ENCODE data around the gene SUGCT.
A peak's percentile ranks its signal among the peaks of the same experiment; 100 is the strongest.

The SUGCT gene

DNA sequence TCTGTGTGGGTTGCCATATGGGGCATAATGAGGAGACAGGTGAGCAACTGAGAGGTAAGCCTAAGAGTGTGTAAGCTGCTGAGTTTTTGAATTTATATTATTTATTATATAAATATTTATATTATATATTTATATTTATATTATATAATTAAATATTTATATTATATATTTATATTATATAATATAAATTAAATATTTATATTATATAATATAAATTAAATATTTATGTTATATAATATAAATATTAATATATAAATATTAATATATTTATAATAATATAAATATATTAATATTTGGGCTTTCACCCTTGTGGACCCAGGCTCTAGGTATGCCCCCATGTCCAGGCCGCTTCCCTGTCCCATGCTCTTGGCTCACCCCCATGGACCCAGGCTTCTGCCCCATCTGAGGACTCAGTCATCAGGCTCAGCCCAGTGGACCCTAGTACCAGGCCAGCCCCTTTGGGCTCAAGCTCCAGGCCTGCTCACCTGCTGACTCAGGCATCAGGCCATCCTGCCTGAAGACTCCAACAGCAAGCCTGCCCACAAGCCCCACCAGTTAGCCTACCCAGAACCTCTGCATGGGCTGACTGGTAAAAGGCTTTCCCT lies 755.4 kb downstream of the SUGCT start:
- no peak for DNase-seq (ENCODE audit: low read depth)
- TF ChIP-seq, protein P1, sequence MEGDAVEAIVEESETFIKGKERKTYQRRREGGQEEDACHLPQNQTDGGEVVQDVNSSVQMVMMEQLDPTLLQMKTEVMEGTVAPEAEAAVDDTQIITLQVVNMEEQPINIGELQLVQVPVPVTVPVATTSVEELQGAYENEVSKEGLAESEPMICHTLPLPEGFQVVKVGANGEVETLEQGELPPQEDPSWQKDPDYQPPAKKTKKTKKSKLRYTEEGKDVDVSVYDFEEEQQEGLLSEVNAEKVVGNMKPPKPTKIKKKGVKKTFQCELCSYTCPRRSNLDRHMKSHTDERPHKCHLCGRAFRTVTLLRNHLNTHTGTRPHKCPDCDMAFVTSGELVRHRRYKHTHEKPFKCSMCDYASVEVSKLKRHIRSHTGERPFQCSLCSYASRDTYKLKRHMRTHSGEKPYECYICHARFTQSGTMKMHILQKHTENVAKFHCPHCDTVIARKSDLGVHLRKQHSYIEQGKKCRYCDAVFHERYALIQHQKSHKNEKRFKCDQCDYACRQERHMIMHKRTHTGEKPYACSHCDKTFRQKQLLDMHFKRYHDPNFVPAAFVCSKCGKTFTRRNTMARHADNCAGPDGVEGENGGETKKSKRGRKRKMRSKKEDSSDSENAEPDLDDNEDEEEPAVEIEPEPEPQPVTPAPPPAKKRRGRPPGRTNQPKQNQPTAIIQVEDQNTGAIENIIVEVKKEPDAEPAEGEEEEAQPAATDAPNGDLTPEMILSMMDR (IDR thresholded peaks at IDR 0.05; ENCODE audit: control insufficient read depth, extremely low read depth, insufficient read depth): no peak
- no peak overlapping the region for H3K4me3 ChIP-seq (ENCODE audit: low read depth, low read length)

- no peak for DNase-seq (ENCODE audit: low read depth)
- TF ChIP-seq, protein P1 (IDR thresholded peaks at IDR 0.05; ENCODE audit: control insufficient read depth, extremely low read depth, insufficient read depth): no peak
- H3K4me3 ChIP-seq (ENCODE audit: low read depth, low read length): no peak overlapping the region
Measured at GRCh38 chr7:40891232-40891631, 756.4 kb downstream of the SUGCT start.

- TF ChIP-seq, protein P1 (IDR thresholded peaks at IDR 0.05; ENCODE audit: control insufficient read depth, extremely low read depth, insufficient read depth): no peak
- H3K4me3 ChIP-seq (ENCODE audit: low read depth, low read length): no peak overlapping the region
- DNase-seq (ENCODE audit: low read depth): peak; percentile 67
Measured at GRCh38 chr7:40899151-40899550, 764.3 kb downstream of the SUGCT start.

- TF ChIP-seq, protein P1 (IDR thresholded peaks at IDR 0.05; ENCODE audit: control insufficient read depth, extremely low read depth, insufficient read depth): no peak
- DNase-seq (ENCODE audit: low read depth): no peak
- H3K4me3 ChIP-seq (ENCODE audit: low read depth, low read length): no peak overlapping the region
Measured at GRCh38 chr7:40899636-40900507, 765.1 kb downstream of the SUGCT start.

- DNase-seq (ENCODE audit: low read depth): no peak
- TF ChIP-seq, protein P1 (IDR thresholded peaks at IDR 0.05; ENCODE audit: control insufficient read depth, extremely low read depth, insufficient read depth): no peak
- no peak overlapping the region for H3K4me3 ChIP-seq (ENCODE audit: low read depth, low read length)
Measured at GRCh38 chr7:40903872-40904271, 769.1 kb downstream of the SUGCT start.

- TF ChIP-seq, protein P1 (IDR thresholded peaks at IDR 0.05; ENCODE audit: control insufficient read depth, extremely low read depth, insufficient read depth): no peak
- H3K4me3 ChIP-seq (ENCODE audit: low read depth, low read length): no peak overlapping the region
- no peak for DNase-seq (ENCODE audit: low read depth)
Measured at GRCh38 chr7:40907286-40907685, 772.5 kb downstream of the SUGCT start.

All from LNCaP clone FGC (cell line).